Right renal pelvis (tissue), 4 donors: Measurements from ENCODE around the gene RAB3GAP1. TPM values are rescaled to one million over a fixed set of nuclear protein-coding genes. Genes with fewer than 3 reads are reported as not detected.

Experiments used
- DNase-seq, 4 donors: peaks; one replicate each; pipeline ENCODE4 v3.0.0-alpha.2; 2013; ENCODE audit warnings: low read depth in 4 of 4, low spot score in 3 of 4, missing footprints in 1 of 4
- polyA plus RNA-seq, 4 donors: library from polyadenylated mRNA; unstranded; fragments of 120-200 nt; gene quantifications; one replicate each; pipeline ENCODE4 v1.2.1, GENCODE V29; 2013; ENCODE audit not compliant: insufficient read length in 4 of 4

The RAB3GAP1 gene
- polyA plus RNA-seq, 4 donors: 51.4 to 60.4 (median 54.8) TPM

- no peak for DNase-seq
These were observed 107.1 kb downstream of the RAB3GAP1 start for GRCh38 chr2:135159191-135159590.

- DNase-seq: no peak
These were observed 110.3 kb downstream of the RAB3GAP1 start for GRCh38 chr2:135162377-135162776.

GRCh38 chr2:135162786-135163185 lies 110.7 kb downstream of the RAB3GAP1 start:
- no peak for DNase-seq

GRCh38 chr2:135163306-135163705 lies 111.2 kb downstream of the RAB3GAP1 start:
- no peak for DNase-seq

GRCh38 chr2:135163901-135164300 lies 111.8 kb downstream of the RAB3GAP1 start:
- DNase-seq: no peak

- no peak for DNase-seq
These were observed 112.3 kb downstream of the RAB3GAP1 start for GRCh38 chr2:135164431-135164830.

GRCh38 chr2:135167273-135167672 lies 115.2 kb downstream of the RAB3GAP1 start:
- no peak for DNase-seq

GRCh38 chr2:135168204-135168856 lies 116.2 kb downstream of the RAB3GAP1 start:
- DNase-seq: no peak

GRCh38 chr2:135169900-135170753 lies 118.0 kb downstream of the RAB3GAP1 start:
- no peak for DNase-seq

GRCh38 chr2:135174049-135174809 lies 122.1 kb downstream of the RAB3GAP1 start:
- no peak for DNase-seq

- no peak for DNase-seq
These were observed 122.7 kb downstream of the RAB3GAP1 start for GRCh38 chr2:135174810-135175093.

- no peak for DNase-seq
These were observed 123.1 kb downstream of the RAB3GAP1 start for GRCh38 chr2:135175177-135175576.

- DNase-seq: no peak
These were observed 127.6 kb downstream of the RAB3GAP1 start for GRCh38 chr2:135179689-135180088.

GRCh38 chr2:135182190-135182589 lies 130.1 kb downstream of the RAB3GAP1 start:
- DNase-seq: no peak

GRCh38 chr2:135182601-135183000 lies 130.5 kb downstream of the RAB3GAP1 start:
- no peak for DNase-seq

GRCh38 chr2:135183822-135184221 lies 131.7 kb downstream of the RAB3GAP1 start:
- no peak for DNase-seq

GRCh38 chr2:135186054-135186453 lies 134.0 kb downstream of the RAB3GAP1 start:
- no peak for DNase-seq

- no peak for DNase-seq
These were observed 135.2 kb downstream of the RAB3GAP1 start for GRCh38 chr2:135187270-135187669.

- no peak for DNase-seq
These were observed 137.1 kb downstream of the RAB3GAP1 start for GRCh38 chr2:135189148-135189547.

- DNase-seq: no peak
These were observed 138.7 kb downstream of the RAB3GAP1 start for GRCh38 chr2:135190799-135191198.

- DNase-seq: peak in 1 of 4 donors; percentile 7
These were observed 146.4 kb downstream of the RAB3GAP1 start for GRCh38 chr2:135198481-135198880.
